Omental fat pad (tissue), 4 donors: ENCODE measurements around the gene KRT31. TPM values are rescaled to one million over a fixed set of nuclear protein-coding genes. Genes with fewer than 3 reads are reported as not detected.

Experiments
- ATAC-seq: fragments of 150-250 bp; one replicate; pipeline ENCODE4 v1.9.1; 2016; ENCODE audit warnings: mild to moderate bottlenecking, moderate library complexity; ENCODE audit not compliant: low FRiP score
- DNase-seq: peaks from one replicate; pipeline ENCODE4 v3.0.0-alpha.2; 2019; ENCODE audit warnings: low spot score
- total RNA-seq, 4 donors: library from RNA; depleted of rRNA; stranded (reverse); fragments of >200 nt; gene quantifications; one replicate each; pipeline ENCODE4 v1.1.0, GENCODE V29; 2016
- TF ChIP-seq, protein P1 (sequence below), 3 donors: fragments of 450-650 bp; IDR thresholded peaks; one replicate each; pipeline ENCODE4 v1.5.1; 2016 to 2017; ENCODE audit warnings: antibody characterized with exemption in 3 of 3, mild to moderate bottlenecking in 3 of 3, moderate library complexity in 2 of 3

KRT31 gene
- total RNA-seq, 4 donors from 2014 or later = not detected

DNA sequence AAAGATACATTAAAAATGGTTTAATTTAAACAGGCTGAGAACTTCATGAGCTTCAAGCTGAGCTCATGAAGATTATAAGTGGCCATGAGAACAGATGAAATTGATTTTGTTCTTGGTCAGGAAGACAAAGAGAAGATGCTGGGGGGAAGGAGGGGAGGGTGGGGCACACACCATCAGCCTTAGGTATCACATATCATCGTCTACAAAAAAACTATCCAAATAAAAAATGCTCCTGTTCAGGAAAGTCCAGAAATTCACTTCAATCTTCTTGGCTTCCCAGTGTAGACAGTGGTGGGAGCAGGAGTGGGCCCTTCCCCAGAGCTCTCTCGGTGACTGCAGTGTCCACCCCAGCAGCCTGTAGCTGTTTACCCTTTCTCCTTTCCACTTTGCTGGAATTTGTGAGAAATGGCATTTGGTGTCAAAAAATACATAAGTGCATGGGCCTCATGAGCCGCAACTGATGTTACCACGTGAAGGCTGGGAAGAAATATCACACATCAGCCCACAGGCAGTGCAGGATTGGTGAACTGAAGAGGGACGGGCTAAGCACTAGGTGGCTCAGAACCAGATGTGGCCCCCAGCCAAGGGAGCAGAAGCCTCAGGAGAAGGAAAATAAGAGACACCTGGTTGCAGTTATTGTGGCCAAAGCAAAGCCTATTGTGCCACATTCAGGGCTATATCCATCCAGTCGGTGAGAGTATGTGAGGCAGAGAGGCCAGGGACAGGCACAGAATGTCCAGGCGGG lies 20.9 kb upstream of the KRT31 start:
- DNase-seq = no peak
- TF ChIP-seq, protein P1, sequence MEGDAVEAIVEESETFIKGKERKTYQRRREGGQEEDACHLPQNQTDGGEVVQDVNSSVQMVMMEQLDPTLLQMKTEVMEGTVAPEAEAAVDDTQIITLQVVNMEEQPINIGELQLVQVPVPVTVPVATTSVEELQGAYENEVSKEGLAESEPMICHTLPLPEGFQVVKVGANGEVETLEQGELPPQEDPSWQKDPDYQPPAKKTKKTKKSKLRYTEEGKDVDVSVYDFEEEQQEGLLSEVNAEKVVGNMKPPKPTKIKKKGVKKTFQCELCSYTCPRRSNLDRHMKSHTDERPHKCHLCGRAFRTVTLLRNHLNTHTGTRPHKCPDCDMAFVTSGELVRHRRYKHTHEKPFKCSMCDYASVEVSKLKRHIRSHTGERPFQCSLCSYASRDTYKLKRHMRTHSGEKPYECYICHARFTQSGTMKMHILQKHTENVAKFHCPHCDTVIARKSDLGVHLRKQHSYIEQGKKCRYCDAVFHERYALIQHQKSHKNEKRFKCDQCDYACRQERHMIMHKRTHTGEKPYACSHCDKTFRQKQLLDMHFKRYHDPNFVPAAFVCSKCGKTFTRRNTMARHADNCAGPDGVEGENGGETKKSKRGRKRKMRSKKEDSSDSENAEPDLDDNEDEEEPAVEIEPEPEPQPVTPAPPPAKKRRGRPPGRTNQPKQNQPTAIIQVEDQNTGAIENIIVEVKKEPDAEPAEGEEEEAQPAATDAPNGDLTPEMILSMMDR (IDR thresholded peaks at IDR 0.05) = no peak
- no peak for ATAC-seq

DNA sequence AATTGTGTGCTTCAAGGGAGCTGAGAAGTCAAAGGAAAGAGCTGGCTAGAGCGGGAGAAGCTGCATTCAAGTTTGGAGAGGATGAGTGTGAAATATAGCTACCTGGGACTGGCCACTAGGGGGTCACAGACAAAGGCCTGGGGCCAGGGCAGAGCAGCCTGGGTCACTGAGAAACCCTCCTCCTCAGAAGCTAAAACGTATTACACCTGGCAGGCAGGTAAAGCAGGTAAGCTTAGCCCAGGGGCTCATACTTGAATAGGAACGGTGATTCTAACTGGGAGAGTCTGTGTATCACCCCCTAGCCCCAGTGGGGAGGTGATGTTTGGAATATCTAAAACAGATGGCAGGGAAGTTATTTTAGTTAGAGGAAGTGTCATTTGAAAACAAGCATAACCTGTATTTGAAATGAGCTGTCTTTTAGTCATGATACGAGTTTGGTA lies 20.2 kb upstream of the KRT31 start:
- TF ChIP-seq, protein P1 (IDR thresholded peaks at IDR 0.05) = no peak
- DNase-seq (no peak), ATAC-seq (no peak)

DNA sequence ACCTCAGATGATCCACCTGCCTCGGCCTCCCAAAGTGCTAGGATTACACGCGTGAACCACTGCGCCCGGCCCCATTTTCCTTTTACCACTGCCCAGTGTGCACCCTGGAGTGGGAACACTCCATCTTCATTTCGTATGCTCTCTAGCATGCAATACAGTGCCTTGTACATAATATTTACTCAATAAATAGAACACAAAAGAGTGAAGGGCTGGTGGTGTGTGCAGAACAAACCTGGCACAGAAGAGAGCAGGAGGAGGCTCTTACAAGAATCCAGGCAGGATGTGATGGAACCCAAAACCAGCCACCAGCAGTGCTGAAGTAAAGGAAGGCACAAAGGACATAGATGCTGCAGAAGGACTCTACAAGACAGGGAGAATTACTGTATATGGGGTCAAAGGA lies 19.7 kb upstream of the KRT31 start:
- ATAC-seq = no peak
- TF ChIP-seq, protein P1 (IDR thresholded peaks at IDR 0.05) = no peak
- no peak for DNase-seq

DNA sequence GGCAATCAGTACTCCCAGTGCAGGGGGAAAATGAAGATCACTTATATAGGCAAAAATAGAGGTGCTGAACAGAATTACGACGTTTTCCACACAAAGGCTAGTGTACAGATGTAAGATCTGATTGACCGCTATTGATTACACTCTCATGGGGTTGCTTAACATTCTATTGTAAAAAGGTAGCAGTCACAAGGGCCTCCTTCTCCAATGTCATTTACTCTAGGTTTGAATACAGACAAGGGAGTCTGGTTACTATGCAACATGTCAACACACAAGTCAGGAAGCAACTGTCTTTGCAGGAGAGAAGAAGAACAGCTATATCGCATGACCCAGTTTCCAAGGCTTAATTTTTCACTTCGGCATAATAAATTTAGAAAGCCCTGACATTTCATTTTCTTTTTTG lies 19.1 kb upstream of the KRT31 start:
- no peak for ATAC-seq
- TF ChIP-seq, protein P1 (IDR thresholded peaks at IDR 0.05) = no peak

DNA sequence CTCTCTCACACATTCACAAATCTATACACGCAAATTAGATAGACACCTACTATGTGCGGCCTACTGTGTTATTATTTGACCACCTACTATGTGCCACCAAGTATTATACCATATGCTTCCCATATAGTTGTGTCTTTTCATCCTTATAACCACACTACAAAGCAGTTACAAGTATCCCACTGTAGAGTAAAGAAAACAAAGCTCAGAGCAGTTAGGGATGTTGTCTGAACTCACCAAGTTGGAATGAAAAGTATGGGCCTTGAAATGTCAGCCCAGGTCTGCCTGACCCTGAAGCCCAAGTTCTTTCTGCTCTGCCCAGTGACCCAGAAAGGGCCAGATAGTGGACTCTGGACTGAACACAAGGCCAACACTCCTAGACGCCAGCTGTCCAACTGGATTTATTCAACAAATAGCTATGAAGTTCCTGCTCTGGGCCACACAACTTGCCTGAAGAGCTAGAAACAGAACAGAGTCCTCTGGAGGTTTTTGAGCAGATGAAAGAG lies 18.5 kb upstream of the KRT31 start:
- no peak for DNase-seq
- TF ChIP-seq, protein P1 (IDR thresholded peaks at IDR 0.05) = no peak
- ATAC-seq = peak; percentile 69

More for the DNA sequence above, 19.1 kb upstream of the KRT31 start:
- DNase-seq = no peak

DNA sequence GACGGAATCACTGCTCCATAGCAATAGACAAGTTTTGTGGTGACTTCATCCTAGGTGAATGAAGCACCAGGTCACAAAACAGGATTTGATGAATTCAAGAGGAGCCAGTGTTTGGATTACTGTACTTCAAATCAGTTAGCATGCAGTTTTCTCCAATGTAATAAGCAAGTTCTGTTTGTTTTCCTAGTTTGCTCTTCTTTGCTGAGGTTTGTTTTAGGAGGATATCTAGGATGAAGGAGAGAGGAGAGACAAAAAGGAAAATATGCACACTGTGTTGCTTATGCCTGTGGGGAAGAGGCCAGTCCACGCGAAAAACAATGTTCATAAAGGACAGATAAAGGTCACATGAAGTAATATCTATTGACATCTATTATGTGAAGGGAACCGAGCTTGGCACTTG lies 18.0 kb upstream of the KRT31 start:
- TF ChIP-seq, protein P1 (IDR thresholded peaks at IDR 0.05) = no peak
- ATAC-seq (no peak), DNase-seq (no peak)

DNA sequence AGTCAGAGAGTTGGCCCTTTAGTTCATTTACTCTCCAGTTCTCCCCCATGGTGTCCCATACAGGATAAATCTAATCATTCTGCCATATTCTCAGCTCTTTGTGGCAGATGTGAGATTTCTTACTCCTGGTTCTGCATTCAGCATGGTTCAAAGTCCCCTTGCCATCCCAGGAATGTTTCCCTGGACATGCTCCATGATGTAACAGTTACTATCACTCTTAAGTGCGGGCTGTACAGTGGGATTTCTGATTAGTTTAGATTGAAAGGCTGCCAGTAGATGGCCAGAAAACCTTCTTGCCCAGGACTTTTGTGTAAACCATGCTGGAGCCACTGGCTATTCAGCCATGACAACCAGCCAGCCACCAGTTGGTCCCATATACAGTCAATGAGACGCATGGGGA lies 16.6 kb upstream of the KRT31 start:
- ATAC-seq = no peak
- TF ChIP-seq, protein P1 (IDR thresholded peaks at IDR 0.05) = no peak
- no peak for DNase-seq
